ENCODE results near the gene UNC5B.

GRCh38 chr10:71271662-71272055 lies 59.3 kb downstream of the UNC5B start:
- TF ChIP-seq, protein P1, sequence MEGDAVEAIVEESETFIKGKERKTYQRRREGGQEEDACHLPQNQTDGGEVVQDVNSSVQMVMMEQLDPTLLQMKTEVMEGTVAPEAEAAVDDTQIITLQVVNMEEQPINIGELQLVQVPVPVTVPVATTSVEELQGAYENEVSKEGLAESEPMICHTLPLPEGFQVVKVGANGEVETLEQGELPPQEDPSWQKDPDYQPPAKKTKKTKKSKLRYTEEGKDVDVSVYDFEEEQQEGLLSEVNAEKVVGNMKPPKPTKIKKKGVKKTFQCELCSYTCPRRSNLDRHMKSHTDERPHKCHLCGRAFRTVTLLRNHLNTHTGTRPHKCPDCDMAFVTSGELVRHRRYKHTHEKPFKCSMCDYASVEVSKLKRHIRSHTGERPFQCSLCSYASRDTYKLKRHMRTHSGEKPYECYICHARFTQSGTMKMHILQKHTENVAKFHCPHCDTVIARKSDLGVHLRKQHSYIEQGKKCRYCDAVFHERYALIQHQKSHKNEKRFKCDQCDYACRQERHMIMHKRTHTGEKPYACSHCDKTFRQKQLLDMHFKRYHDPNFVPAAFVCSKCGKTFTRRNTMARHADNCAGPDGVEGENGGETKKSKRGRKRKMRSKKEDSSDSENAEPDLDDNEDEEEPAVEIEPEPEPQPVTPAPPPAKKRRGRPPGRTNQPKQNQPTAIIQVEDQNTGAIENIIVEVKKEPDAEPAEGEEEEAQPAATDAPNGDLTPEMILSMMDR (IDR thresholded peaks at IDR 0.05): no peak
- TF ChIP-seq POLR2AphosphoS5 (IDR thresholded peaks at IDR 0.05) (no peak), POLR2A (IDR thresholded peaks at IDR 0.05) (no peak)

Measured in upper lobe of left lung (tissue), 4 donors.